Adrenal gland (tissue), 12 donors: Measurements from ENCODE around the gene HBG2. TPM values are rescaled to one million over a fixed set of nuclear protein-coding genes. Genes with fewer than 3 reads are reported as not detected.

Experiments used
- DNase-seq, 7 donors: peaks; one replicate each; pipeline ENCODE4 v3.0.0-alpha.2; 2019 to 2020
- H3K27ac ChIP-seq, 5 donors: fragments of 200-600 bp; sonication (generic) in 4 of 5; 1 replicate in 3 of 5; 2 replicates in 2 of 5; pipeline versions ENCODE4 v1.5.1 to v1.8.0; 2016 to 2020; ENCODE audit warnings: mild to moderate bottlenecking in 1 of 5
- H3K27me3 ChIP-seq: fragments of 200-600 bp; 2 replicates; pipeline ENCODE4 v1.8.0; 2021
- H3K36me3 ChIP-seq, 2 donors: fragments of 200-600 bp; replicated peaks in 1 of 2; 1 replicate in 1 of 2; 2 replicates in 1 of 2; pipeline versions ENCODE4 v1.5.1 to v1.8.0; 2018 to 2022
- H3K4me1 ChIP-seq, 2 donors: fragments of 200-600 bp; replicated peaks in 1 of 2; 1 replicate in 1 of 2; 2 replicates in 1 of 2; pipeline versions ENCODE4 v1.5.1 to v1.8.0; 2018 to 2021
- H3K4me3 ChIP-seq, 4 donors: fragments of 200-600 bp; sonication (generic) in 3 of 4; one replicate each; pipeline ENCODE4 v1.5.1; 2016 to 2018
- H3K9me3 ChIP-seq, 3 donors: fragments of 200-600 bp; sonication (generic) in 1 of 3; replicated peaks in 1 of 3; 1 replicate in 2 of 3; 2 replicates in 1 of 3; pipeline versions ENCODE4 v1.5.1 to v1.8.0; 2016 to 2021
- POLR2A ChIP-seq, 2 donors: fragments of 450-650 bp; IDR thresholded peaks; one replicate each; pipeline ENCODE4 v1.6.1; 2017; ENCODE audit warnings: antibody characterized with exemption in 2 of 2, mild to moderate bottlenecking in 2 of 2, moderate library complexity in 1 of 2
- WGBS, 4 donors: extraction: QIAGEN DNeasy Blood & Tissue Kit in 2 of 4; methylation state at CpG; one replicate each; pipeline versions ENCODE4 v1.1.5 to v1.1.7; 2013 to 2017; 5-methylcytosine and 5-hydroxymethylcytosine counted together
- intact Hi-C, 2 donors: fragments of 100-400 bp; cut with DNase I; formaldehyde crosslinking; loops; one replicate each; pipeline versions ENCODE4 v1.14.1 to v1.15.0; 2022 to 2023
- polyA plus RNA-seq, 3 donors: library from polyadenylated mRNA; stranded (reverse); fragments of 200-250 nt in 2 of 3; fragments of 350-450 nt in 1 of 3; fragmentation: Illumina TruSeq in 1 of 3; extraction: RNeasy Lipid Tissue Mini Kit (QIAGEN cat#74804) in 1 of 3; gene quantifications; one replicate each; pipeline ENCODE4 v1.2.3, GENCODE V29; 2013 to 2014
- total RNA-seq, 9 donors: library from RNA; depleted of rRNA in 4 of 9; stranded (reverse); fragments of >200 nt in 4 of 9; fragments of 120-200 nt in 1 of 9; fragmentation: NEBNext Ultra II Directional in 1 of 9; extraction: Animal tissue kit (Norgen Biotek cat#: 25700) in 1 of 9; gene quantifications; one replicate each; pipeline versions ENCODE4 v1.1.0 to v1.2.4, GENCODE V29; 2013 to 2023
- TF ChIP-seq, protein P1 (sequence below), 6 experiments: fragments of 450-650 bp in 4 of 6; fragments of 200-600 bp in 2 of 6; sonication (generic) in 1 of 6; IDR thresholded peaks; 1 replicate in 5 of 6; 2 replicates in 1 of 6; pipeline versions ENCODE4 v1.5.1 to v1.8.0; 2016 to 2021; ENCODE audit warnings: antibody characterized with exemption in 6 of 6, mild to moderate bottlenecking in 2 of 6, moderate library complexity in 1 of 6
- donor health status: healthy with polysubstance abuse.
- donor health status: Bipolar disorder and iron deficiency.
- donor health status: DM: yes; HTN: yes; CAD: no.
- donor health status: DM: no; HTN: no; CAD: no.
- donor health status: DM: no; HTN: no; CAD: no.
- donor health status: DM: yes; HTN: yes; CAD: no.

HBG2 gene
- total and polyA plus RNA-seq, 12 donors = 0.51 to 9,973 (median 10.0) TPM; not detected in 7

DNA sequence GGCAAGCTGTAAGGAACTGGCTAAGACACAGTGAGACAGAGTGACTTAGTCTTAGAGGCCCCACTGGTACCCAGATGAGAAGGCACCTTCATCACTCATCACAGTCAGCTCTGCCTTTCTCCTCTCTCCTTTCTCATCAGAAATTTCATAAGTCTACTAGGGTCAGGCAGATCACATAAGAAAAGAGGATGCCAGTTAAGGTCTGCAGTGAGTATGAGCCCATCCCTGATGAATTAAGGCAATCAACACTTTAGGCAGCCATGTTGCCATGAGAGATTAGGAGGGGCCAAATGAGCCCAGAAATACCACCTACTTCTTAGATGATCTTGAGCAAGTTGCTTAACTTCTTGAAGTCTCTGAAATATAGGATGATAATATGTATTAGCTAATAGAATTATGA is 27.0 kb upstream of the HBG2 start:
- Histone ChIP-seq H3K36me3 (no peaks in the 10 kb centered on the region), H3K27ac (no peak overlapping the region), H3K4me1 (no peaks in the 10 kb centered on the region), H3K27me3 (no peaks in the 10 kb centered on the region), H3K4me3 (no peak overlapping the region), H3K9me3 (no peaks in the 10 kb centered on the region)
- no peak for DNase-seq
- TF ChIP-seq, protein P1, sequence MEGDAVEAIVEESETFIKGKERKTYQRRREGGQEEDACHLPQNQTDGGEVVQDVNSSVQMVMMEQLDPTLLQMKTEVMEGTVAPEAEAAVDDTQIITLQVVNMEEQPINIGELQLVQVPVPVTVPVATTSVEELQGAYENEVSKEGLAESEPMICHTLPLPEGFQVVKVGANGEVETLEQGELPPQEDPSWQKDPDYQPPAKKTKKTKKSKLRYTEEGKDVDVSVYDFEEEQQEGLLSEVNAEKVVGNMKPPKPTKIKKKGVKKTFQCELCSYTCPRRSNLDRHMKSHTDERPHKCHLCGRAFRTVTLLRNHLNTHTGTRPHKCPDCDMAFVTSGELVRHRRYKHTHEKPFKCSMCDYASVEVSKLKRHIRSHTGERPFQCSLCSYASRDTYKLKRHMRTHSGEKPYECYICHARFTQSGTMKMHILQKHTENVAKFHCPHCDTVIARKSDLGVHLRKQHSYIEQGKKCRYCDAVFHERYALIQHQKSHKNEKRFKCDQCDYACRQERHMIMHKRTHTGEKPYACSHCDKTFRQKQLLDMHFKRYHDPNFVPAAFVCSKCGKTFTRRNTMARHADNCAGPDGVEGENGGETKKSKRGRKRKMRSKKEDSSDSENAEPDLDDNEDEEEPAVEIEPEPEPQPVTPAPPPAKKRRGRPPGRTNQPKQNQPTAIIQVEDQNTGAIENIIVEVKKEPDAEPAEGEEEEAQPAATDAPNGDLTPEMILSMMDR (IDR thresholded peaks at IDR 0.05) = no peak
- TF ChIP-seq POLR2A (IDR thresholded peaks at IDR 0.05) = no peak
- intact Hi-C loops = no loop called here

DNA sequence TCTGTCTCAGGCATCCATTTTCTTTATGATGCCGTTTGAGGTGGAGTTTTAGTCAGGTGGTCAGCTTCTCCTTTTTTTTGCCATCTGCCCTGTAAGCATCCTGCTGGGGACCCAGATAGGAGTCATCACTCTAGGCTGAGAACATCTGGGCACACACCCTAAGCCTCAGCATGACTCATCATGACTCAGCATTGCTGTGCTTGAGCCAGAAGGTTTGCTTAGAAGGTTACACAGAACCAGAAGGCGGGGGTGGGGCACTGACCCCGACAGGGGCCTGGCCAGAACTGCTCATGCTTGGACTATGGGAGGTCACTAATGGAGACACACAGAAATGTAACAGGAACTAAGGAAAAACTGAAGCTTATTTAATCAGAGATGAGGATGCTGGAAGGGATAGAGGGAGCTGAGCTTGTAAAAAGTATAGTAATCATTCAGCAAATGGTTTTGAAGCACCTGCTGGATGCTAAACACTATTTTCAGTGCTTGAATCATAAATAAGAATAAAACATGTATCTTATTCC is 26.1 kb upstream of the HBG2 start:
- no peak for TF ChIP-seq POLR2A (IDR thresholded peaks at IDR 0.05)
- TF ChIP-seq, protein P1 (IDR thresholded peaks at IDR 0.05) = no peak
- Histone ChIP-seq H3K27ac (peak overlapping the region in 2 of 5 donors; percentile 27 to 48), H3K4me1 (no peaks in the 10 kb centered on the region), H3K36me3 (no peaks in the 10 kb centered on the region), H3K4me3 (no peak overlapping the region), H3K27me3 (no peaks in the 10 kb centered on the region), H3K9me3 (no peaks in the 10 kb centered on the region)
- DNase-seq = peak; percentile 84 to 95 (median 94)
- intact Hi-C loops = no loop called here
- 22 to 32% (median 28%) methylated on average over 3 of the region's 3 CpGs for WGBS, 4 donors

DNA sequence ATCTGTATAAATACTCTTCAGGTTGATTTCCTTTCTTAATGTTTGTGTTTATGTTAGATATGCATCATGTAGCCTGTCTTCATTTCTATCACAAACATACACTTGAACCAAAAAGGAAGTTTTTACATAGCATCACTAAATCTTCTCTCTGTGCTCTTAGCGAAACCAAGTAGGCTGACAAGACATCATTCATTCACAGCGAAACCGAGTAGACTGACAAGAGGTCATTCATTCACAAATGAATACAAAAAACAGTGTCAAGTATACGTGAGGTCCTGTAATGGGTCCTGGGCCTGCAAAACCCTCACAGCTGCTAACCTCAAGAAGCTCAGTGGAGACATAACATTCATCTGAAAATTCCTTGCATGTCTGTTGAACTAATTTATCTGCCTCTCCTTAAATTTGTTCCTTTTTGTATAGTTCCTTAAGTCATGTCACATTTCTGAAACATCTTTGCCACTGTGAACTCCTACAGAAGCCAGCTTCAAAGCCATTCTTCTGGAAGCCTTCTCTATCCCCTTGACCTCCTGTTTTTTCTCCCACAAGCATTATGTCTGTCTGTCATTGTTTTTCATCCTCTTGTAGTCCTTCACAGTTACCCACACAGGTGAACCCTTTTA is 25.0 kb upstream of the HBG2 start:
- H3K4me1 ChIP-seq = no peaks in the 10 kb centered on the region
- H3K36me3 ChIP-seq = no peaks in the 10 kb centered on the region
- no peaks in the 10 kb centered on the region for H3K9me3 ChIP-seq
- H3K4me3 ChIP-seq = no peak overlapping the region
- WGBS, 4 donors = 71 to 79% (median 76%) methylated on average over 4 of the region's 4 CpGs
- no peak for TF ChIP-seq POLR2A (IDR thresholded peaks at IDR 0.05)
- TF ChIP-seq, protein P1 (IDR thresholded peaks at IDR 0.05) = no peak
- intact Hi-C loops = no loop called here
- H3K27me3 ChIP-seq = no peaks in the 10 kb centered on the region
- DNase-seq = no peak
- H3K27ac ChIP-seq = no peak overlapping the region

DNA sequence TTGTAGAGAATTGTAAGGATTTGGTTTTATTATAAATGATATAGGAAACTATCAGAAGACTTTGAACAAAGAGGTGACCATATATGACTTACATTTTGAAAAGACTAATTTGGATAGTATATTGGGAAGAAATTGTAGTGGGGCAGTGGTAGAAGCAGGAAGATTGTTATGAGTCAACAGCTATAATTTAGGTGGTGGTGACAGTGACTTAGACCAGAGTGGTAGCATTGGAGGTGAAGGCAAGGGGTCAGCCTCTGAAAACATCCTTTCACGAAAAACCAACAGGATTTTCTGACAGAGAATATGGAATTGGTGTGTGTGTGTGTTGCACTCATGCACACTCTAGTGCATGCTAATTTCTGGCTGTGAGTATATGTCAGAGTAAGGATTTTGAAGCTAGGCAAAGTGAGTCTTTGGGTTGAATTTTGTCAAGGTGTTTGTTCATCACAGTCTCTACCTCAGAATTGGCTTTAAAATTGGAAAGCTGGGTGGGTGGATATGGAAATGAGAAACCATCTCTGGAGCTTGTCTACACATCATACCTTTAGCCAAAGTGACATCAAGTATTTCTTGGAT is 23.3 kb upstream of the HBG2 start:
- no peaks in the 10 kb centered on the region for H3K4me1 ChIP-seq
- H3K4me3 ChIP-seq = no peak overlapping the region
- TF ChIP-seq, protein P1 (IDR thresholded peaks at IDR 0.05) = no peak
- TF ChIP-seq POLR2A (IDR thresholded peaks at IDR 0.05) = no peak
- intact Hi-C loops = no loop called here
- no peaks in the 10 kb centered on the region for H3K9me3 ChIP-seq
- DNase-seq = no peak
- 57 to 76% (median 68%) methylated on average over 1 of the region's 1 CpG for WGBS, 4 donors
- no peaks in the 10 kb centered on the region for H3K36me3 ChIP-seq
- H3K27ac ChIP-seq = no peak overlapping the region
- H3K27me3 ChIP-seq = no peaks in the 10 kb centered on the region
